Omental fat pad (tissue), 4 donors: Measurements from ENCODE around the gene YDJC. TPM values are rescaled to one million over a fixed set of nuclear protein-coding genes. Genes with fewer than 3 reads are reported as not detected.
"Not testable (repeated sequence)": the region's sequence is repeated elsewhere in the genome, so short reads cannot be mapped to it uniquely, and the experiment has no call there.

ENCODE experiments used
- ATAC-seq: fragments of 150-250 bp; one replicate; pipeline ENCODE4 v1.9.1; 2016; ENCODE audit warnings: mild to moderate bottlenecking, moderate library complexity; ENCODE audit not compliant: low FRiP score
- DNase-seq: peaks from one replicate; pipeline ENCODE4 v3.0.0-alpha.2; 2019; ENCODE audit warnings: low spot score
- CTCF ChIP-seq, 3 donors: fragments of 450-650 bp; IDR thresholded peaks; one replicate each; pipeline ENCODE4 v1.5.1; 2016 to 2017; ENCODE audit warnings: antibody characterized with exemption in 3 of 3, mild to moderate bottlenecking in 3 of 3, moderate library complexity in 2 of 3
- small RNA-seq: library from RNA; depleted of rRNA; stranded (forward); fragments of <200 nt; gene quantifications from one replicate; pipeline ENCODE3, GENCODE V24; 2016
- total RNA-seq, 4 donors: library from RNA; depleted of rRNA; stranded (reverse); fragments of >200 nt; gene quantifications; one replicate each; pipeline ENCODE4 v1.1.0, GENCODE V29; 2016

Gene YDJC
- total RNA-seq, 4 donors from 2014 or later = 14.3 to 33.3 (median 17.1) TPM

- DNase-seq = no peak
- no peak for ATAC-seq
- no peak for TF ChIP-seq CTCF (IDR thresholded peaks at IDR 0.05)
Observed at GRCh38 chr22:21589396-21589795, 40.4 kb downstream of the YDJC start.

- TF ChIP-seq CTCF (IDR thresholded peaks at IDR 0.05) = no peak
- ATAC-seq (no peak), DNase-seq (no peak)
Observed at GRCh38 chr22:21587803-21588611, 41.8 kb downstream of the YDJC start.

GRCh38 chr22:21585389-21585788, 44.4 kb downstream of the YDJC start:
- ATAC-seq = no peak
- TF ChIP-seq CTCF (IDR thresholded peaks at IDR 0.05) = no peak
- no peak for DNase-seq

- DNase-seq = no peak
- TF ChIP-seq CTCF (IDR thresholded peaks at IDR 0.05) = no peak
- ATAC-seq = no peak
Observed at GRCh38 chr22:21582801-21583740, 46.8 kb downstream of the YDJC start.

GRCh38 chr22:21581009-21581713, 48.7 kb downstream of the YDJC start:
- DNase-seq, ATAC-seq: not testable (repeated sequence)

GRCh38 chr22:21580623-21581007, 49.2 kb downstream of the YDJC start:
- DNase-seq, ATAC-seq: not testable (repeated sequence)

- DNase-seq (no peak), ATAC-seq (no peak)
- TF ChIP-seq CTCF (IDR thresholded peaks at IDR 0.05) = no peak
Observed at GRCh38 chr22:21579474-21579851, 50.4 kb downstream of the YDJC start.

Small RNA genes lying within 50 kb of the gene (small RNA-seq; reads per million reads assigned to genes)
- 0.77 reads per million for gene MIR301B

Other genes starting within 250 kb of the YDJC start
- not detected for gene RIMBP3B, start 246.3 kb downstream of the YDJC start, total RNA-seq
- gene HIC2, start 212.7 kb downstream of the YDJC start, total RNA-seq = 1 to 10 TPM; 4.4 to 9.2 (median 5.6) TPM
- gene TMEM191C, start 162.6 kb downstream of the YDJC start, total RNA-seq = 1 to 10 TPM in 2 of 4 donors, under 1 TPM in 2; 0.31 to 3.8 (median 0.87) TPM
- under 1 TPM in 1 of 4 donors, not detected in 3; 0.31 TPM for gene RIMBP3C, start 78.6 kb downstream of the YDJC start, total RNA-seq
- gene UBE2L3, start 62.3 kb downstream of the YDJC start, total RNA-seq = 10 to 100 TPM; 38.9 to 49.7 (median 44.0) TPM
- gene CCDC116, start 2.7 kb upstream of the YDJC start, total RNA-seq = under 1 TPM in 3 of 4 donors, not detected in 1; 0.31 to 0.46 (median 0.36) TPM
- gene SDF2L1, start 12.3 kb upstream of the YDJC start, total RNA-seq = 10 to 100 TPM; 16.3 to 49.4 (median 34.0) TPM
- 10 to 100 TPM; 22.8 to 33.6 (median 28.0) TPM for gene PPIL2, start 36.0 kb upstream of the YDJC start, total RNA-seq
- gene YPEL1, start 105.8 kb upstream of the YDJC start, total RNA-seq = 1 to 10 TPM; 2.0 to 5.4 (median 3.7) TPM
- 10 to 100 TPM; 29.0 to 46.8 (median 35.1) TPM for gene MAPK1, start 237.6 kb upstream of the YDJC start, total RNA-seq